GM18505 (cell line): Measurements from ENCODE around the gene RCE1.

Experiments
- ATAC-seq: cut with Tn5 transposase; IDR thresholded peaks from one replicate; pipeline ENCODE4 v1.9.1; 2021; ENCODE audit not compliant: unreplicated experiment
- POLR2A ChIP-seq: IDR thresholded peaks from 4 replicates; pipeline ENCODE4 v1.6.1; 2011; ENCODE audit warnings: borderline replicate concordance; ENCODE audit not compliant: insufficient read depth, insufficient read length; ENCODE audit errors: extremely low read depth

Gene RCE1

DNA sequence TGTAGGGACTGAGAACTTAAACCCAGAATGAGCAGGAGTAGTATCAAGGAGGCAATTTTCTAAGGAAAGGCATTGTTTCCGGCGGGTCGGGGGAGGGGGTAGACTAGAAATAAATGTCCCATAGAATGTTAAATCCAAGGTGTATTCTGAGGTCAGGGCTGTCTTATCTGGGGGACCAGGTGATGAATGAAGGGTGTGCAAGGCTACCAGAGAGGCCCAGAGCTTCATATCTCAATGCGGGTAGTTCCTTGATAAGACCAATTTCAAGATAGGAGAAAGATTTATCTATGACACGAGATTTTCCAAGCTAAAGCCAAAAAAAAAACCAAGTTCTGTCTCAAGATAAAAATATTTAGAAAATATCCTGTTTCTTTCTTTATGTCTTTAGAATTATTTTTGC, 8.3 kb upstream of the RCE1 start:
- no peak for ATAC-seq
- TF ChIP-seq POLR2A = no peak

DNA sequence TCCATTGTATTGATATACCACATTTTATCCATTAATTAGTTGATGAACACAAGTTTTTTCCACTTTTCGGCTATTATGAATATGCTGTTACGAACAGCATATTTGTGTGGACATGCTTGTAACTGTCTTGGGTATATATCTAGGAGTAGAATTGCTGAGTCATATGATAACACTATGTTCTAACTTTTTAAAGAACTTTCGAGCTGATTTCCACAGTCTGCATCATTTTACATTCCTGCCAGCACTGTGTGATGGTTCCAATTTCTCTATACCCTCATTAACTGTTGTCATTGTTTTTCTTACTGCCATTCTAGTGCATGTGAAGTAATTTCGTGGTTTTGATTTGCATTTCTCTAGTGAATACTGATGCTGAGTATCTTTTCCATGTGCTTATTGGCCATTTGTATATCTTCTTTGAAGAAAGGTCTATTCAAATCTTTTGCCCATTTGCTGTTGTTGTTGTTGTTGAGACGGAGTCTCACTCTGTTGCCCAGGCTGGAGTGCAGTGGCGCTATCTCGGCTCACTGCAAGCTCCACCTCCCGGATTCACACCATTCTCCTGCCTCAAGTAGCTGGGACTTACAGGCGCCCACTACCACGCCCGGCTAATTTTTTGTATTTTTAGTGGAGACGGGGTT, 7.4 kb upstream of the RCE1 start:
- no peak for ATAC-seq
- peak; percentile 2 for TF ChIP-seq POLR2A

DNA sequence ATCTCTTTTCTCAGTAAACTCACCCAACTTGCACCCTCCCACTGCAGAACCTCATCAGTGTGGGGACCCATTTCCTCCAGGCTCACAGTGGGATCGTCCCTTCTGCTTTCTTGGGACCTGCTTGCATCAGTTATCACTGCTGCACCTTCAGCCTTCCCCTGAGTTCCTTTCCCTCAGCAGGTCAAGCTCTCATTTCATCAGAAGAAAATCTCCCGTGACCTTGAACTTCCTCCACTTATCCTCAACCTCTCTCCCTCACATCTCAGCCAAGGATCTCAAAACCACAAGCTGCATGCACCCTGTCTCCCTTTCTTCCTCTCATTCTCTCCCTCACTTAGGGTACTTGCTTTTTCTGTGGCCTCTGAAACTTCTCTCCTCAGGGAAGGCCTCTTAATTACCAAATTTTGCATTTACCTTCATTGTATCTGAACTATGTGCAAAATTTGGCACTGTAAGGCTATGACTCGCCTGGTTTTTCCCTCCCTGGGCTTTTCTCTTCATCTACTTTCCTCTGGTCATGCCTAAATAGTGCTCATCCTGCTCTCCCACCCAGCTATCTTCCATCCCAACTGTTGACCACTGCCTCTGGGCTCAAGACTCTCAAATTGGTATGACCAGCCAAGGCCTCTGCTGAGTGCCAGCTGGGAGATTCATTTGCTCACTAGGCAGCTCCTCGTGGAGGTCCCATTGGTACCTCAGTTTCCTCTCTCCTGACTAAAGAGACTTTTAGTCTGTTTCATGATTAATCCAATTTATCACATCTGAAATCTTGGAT, 2.7 kb upstream of the RCE1 start:
- no peak for TF ChIP-seq POLR2A
- ATAC-seq = no peak

DNA sequence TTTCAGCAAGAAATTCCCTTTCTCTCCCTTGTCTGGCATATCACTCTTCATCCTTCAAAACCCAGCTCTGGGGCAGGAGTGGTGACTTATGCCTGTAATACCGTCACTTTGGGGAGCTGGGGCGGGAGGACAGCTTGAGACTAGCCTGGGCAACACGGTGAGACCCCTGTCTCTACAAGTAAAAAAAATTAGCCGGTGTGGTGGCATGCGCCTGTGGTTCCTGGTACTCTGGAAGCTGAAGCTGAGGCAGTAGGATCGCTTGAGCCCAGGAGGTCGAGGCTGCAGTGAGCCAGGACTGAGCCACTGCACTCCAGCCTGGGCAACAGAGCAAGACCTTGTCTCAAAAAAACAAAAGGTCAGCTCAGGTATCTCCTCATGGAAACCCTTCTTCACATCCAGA, 1.4 kb upstream of the RCE1 start:
- no peak for TF ChIP-seq POLR2A

DNA sequence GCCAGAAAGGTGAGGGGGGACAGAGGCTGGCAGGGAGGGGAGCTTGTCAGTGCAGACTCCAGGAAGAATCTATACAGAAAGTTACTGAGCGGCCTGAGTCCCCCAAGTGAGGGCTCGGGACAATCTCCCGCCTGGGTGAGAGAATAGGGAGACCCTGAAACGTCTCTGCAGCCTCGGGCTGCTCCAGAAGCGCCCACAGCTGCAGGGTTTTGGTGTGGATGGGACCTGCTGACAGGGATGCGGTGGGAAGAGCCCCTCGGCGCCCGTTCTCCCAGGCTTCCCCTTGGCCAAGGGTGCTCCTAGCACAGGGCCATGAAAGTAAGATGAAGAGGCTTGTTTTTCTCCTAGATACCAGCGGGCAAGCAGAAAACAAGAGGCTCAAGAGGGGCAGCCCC, 743 bp upstream of the RCE1 start:
- TF ChIP-seq POLR2A = no peak
- no peak for ATAC-seq

More for the DNA sequence above, 1.4 kb upstream of the RCE1 start:
- no peak for ATAC-seq

DNA sequence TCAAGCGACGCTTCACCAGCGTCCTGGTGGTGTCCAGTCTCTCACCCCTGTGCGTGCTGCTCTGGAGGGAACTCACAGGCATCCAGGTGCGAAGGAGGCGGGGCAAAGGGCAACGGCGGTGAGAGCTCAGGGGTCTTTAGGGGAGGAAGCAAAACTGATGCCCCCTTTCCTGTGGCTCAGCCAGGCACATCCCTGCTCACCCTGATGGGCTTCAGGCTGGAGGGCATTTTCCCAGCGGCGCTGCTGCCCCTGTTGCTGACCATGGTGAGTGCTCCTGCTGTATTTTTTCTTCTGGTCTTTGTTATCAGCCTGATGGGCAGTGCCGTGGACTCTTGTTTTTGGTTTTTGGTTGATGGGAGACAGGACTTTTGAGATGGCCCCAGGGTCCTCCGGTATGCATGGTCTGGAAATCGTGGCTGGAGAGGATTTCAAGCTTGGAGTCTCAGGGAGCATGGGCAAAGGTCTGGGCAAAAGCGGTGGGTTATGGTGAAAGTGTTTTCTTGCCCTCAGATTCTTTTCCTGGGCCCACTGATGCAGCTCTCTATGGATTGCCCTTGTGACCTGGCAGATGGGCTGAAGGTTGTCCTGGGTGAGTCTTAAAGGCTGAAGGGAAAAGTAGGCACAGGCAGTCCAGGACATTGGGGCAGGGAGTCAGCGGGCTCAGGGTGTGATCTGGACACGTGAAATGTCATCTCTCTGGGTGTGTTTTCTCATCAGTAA, 695 bp downstream of the RCE1 start:
- no peak for ATAC-seq
- no peak for TF ChIP-seq POLR2A

DNA sequence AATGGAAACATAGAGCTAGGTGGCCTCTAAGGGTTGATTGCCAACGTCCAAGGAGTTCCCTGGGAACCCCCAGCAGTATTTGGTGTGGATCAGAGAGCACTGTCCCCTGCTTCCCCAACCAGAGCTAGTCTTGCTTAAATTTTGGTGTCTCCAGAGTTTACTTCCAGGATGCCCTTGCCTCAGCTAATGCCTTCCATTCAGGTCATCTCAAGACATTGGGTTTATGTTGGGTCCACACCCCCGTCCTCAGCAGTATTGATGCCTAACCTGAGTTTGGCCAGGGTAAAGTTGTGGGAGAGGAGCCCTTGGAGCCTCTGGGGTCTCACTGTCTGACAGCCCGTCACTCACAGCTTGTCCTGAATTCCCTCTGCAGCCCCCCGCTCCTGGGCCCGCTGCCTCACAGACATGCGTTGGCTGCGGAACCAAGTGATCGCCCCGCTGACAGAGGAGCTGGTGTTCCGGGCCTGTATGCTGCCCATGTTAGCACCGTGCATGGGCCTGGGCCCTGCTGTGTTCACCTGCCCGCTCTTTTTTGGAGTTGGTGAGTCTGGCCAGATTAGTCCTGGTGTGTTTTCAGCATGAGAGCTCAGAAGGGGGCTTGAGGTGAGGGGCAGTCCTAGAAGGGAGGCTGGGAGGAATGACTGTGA, 1.4 kb downstream of the RCE1 start:
- no peak for TF ChIP-seq POLR2A
- no peak for ATAC-seq

DNA sequence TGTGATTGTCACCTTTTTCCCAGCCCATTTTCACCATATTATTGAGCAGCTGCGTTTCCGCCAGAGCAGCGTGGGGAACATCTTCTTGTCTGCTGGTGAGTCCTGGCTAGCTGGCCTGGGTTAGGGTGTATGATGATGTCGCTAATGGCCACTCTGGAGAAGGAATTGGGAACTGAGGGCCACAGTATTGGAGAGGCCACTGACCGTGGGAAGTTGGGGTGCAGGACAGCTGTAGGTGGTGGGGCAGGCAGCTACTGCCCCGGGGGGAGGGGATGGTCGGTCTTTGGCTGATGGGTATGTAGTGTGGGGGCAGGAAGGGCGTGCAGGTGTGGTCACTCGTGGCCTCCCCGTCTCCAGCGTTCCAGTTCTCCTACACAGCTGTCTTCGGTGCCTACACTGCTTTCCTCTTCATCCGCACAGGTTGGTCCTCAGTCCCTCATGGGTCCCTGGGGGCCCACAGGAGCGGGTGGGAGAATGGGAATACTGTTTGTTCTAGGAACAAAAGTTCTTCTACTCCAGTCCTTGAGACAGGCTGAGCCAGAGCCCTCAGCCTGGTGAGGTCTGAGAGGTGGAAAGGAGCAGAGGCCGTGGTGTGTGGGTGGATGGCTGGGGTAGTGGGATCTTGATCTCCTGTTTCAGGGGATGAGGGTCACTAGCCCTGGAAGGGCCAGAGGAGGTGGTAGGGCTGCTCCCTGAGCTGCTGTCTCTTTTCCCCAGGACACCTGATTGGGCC, 2.1 kb downstream of the RCE1 start:
- ATAC-seq = no peak
- TF ChIP-seq POLR2A = no peak

DNA sequence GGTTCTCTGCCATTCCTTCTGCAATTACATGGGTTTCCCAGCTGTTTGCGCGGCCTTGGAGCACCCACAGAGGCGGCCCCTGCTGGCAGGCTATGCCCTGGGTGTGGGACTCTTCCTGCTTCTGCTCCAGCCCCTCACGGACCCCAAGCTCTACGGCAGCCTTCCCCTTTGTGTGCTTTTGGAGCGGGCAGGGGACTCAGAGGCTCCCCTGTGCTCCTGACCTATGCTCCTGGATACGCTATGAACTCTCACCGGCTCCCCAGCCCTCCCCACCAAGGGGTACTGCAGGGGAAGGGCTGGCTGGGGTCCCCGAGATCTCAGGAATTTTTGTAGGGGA, 2.6 kb downstream of the RCE1 start:
- TF ChIP-seq POLR2A = no peak

DNA sequence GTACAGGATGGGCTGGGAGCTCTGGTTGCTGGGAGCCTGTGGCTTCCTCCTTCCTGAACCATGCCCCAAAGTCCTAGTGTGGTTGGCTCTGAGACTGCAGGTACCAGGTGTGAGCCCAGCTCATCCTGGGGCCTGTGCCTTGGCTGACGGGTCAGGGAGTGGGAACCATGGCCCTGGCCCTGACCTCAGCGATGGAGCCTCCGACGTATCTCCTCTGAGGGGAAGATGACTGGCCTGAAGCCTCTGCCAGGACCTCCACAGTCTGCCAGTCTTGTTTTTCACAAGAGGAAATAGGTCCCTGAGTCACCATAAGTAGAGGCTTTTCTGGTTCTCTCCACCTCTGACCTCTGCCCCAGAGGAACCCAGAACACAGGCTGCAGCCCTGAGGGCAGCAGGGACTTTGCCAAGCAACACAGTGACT, 3.4 kb downstream of the RCE1 start:
- no peak for TF ChIP-seq POLR2A

More for the DNA sequence above, 2.6 kb downstream of the RCE1 start:
- no peak for ATAC-seq

DNA sequence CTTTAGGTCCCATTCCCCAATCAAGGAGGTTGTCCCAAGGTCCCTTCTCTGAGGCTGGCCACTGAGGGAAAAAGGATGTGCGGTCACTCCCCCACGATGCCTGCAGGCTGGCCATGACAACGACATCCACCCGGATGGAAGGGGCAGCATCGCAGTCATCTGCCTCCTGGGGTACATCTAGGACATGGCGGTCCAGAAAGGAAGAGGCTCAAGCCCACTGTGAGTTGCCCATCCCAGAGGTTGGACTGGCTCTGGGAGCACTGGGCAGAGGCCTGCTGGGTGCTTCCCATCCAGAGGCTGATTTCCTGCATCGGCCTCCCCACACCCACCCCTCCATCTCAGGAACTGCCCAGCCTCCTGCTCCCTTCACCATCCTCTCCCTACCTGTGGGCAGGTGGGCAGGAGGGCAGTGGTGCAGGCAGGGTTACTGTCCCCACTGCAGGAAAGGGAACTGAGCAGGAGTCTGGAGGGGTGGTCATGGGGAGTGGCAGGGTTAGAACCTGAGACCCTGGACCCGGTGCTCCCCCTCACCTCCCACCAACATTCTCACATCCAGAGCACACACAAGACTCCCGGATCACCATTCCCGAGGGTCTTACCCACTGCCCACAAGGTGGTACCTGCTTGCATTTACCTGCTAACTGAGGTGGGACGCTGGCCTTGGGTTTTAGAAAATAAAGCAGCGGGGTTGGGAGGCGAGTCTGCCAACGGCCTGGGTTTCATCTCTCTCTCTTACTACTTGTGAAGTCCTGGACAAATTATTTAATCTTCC, 4.4 kb downstream of the RCE1 start:
- no peak for ATAC-seq
- no peak for TF ChIP-seq POLR2A

More for the DNA sequence above, 3.4 kb downstream of the RCE1 start:
- no peak for ATAC-seq

DNA sequence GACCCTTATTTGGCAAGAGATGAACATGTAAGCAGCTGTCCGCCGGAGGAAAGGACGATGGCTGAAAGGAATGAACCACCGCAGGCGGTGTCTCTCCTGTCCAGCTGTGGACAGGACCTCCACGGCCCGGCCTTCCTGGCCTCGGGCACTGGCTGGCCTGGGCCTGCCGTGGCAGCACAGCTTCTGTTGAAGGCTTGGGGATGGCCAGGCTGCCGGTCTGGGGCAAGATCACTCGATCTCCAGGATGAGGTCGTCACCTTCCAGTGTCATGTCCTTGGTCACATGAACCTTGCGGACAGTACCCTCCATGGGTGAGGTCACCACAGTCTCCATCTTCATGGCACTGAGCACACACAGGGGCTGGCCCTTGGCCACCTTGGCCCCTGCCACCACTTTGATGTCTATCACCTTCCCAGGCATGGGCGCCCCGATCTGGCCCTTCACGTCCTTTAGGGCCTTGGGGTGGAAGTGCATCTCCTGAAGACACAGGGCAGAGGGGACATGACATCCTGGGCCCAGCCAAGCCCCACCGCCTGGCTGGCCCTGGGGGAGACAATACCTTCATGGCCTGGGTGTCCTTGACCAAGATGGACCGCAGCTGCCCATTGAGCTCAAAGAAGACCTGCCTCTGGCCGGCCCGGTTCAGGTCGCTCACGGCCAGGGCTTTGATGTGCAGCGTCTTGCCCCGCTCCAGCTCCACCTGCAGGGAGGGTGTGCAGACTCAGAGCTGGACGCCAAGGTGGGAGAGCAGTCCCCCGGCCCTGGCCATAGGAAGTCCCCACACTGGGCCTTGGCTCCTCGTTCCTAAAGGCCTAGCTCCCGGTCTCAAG, 5.6 kb downstream of the RCE1 start:
- no peak for ATAC-seq
- TF ChIP-seq POLR2A = no peak
